Endothelial cell of umbilical vein (primary cell): ENCODE results near the gene KAT8. TPM values are rescaled to one million over a fixed set of nuclear protein-coding genes. Genes with fewer than 3 reads are reported as not detected.

ENCODE experiments used
- BruUV-seq: library from RNA; stranded (reverse); fragments of 400-500 nt; replicated peaks from 2 replicates; lab custom pipeline; 2021; lab: Mats Ljungman, UMichigan
- CTCF ChIA-PET: fragments of 300-600, 350-600 bp; sonication (Branson Sonifier 250); formaldehyde crosslinking; loops from one replicate; lab custom pipeline; 2021; ENCODE audit warnings: antibody characterized with exemption, inconsistent platforms; lab: Charles Lee
- POLR2A ChIA-PET: fragments of 300-600, 350-600 bp; sonication (Branson Sonifier 250); formaldehyde crosslinking; loops from one replicate; lab custom pipeline; 2021; ENCODE audit warnings: antibody characterized with exemption, inconsistent platforms; lab: Charles Lee
- DNase-seq: peaks from one replicate; pipeline ENCODE4 v3.0.0-alpha.2; 2011; ENCODE audit warnings: low read depth, low spot score
- FAIRE-seq: peaks from 2 replicates; lab custom pipeline; 2011; peaks lifted over from hg19 to GRCh38; lab: Jason Lieb, UNC
- H2AFZ ChIP-seq: 2 replicates; pipeline ENCODE4 v1.6.0; 2012; ENCODE audit warnings: low read depth, low read length, control low read depth, inconsistent platforms
- H3K27ac ChIP-seq: 2 replicates; pipeline ENCODE4 v1.5.1; 2011; ENCODE audit warnings: low read depth, mild to moderate bottlenecking, control low read depth, low read length, moderate library complexity; ENCODE audit not compliant: insufficient read depth
- H3K27me3 ChIP-seq, 2 experiments: 2 replicates each; pipeline versions ENCODE4 v1.6.0 to v1.6.1; 2011; ENCODE audit warnings: low read length in 2 of 2, mixed read lengths in 1 of 2; ENCODE audit not compliant: control insufficient read depth in 2 of 2, insufficient read depth in 2 of 2
- H3K36me3 ChIP-seq, 2 experiments: 2 replicates in 1 of 2; 3 replicates in 1 of 2; pipeline ENCODE4 v1.5.1; 2011; ENCODE audit warnings: low read length in 2 of 2, mild to moderate bottlenecking in 1 of 2, moderate library complexity in 1 of 2; ENCODE audit not compliant: control insufficient read depth in 2 of 2, insufficient read depth in 2 of 2; ENCODE audit errors: extremely low read depth in 1 of 2
- H3K4me1 ChIP-seq: 3 replicates; pipeline ENCODE4 v1.5.1; 2011; ENCODE audit warnings: mild to moderate bottlenecking, low read length; ENCODE audit not compliant: control insufficient read depth, insufficient read depth; ENCODE audit errors: extremely low read depth
- H3K4me2 ChIP-seq: 2 replicates; pipeline ENCODE4 v1.6.1; 2011; ENCODE audit warnings: low read length, control low read depth, mixed read lengths; ENCODE audit not compliant: insufficient read depth
- H3K4me3 ChIP-seq, 3 experiments: fragments of 200-600 bp in 1 of 3; sonication (generic), shearing (Covaris generic) in 1 of 3; replicated peaks in 1 of 3; 2 replicates each; pipeline ENCODE4 v1.5.1; 2011 to 2016; ENCODE audit warnings: control low read depth in 3 of 3, low read length in 3 of 3, mild to moderate bottlenecking in 2 of 3, inconsistent platforms in 1 of 3, low read depth in 1 of 3, moderate library complexity in 1 of 3; ENCODE audit not compliant: insufficient read depth in 1 of 3
- H3K79me2 ChIP-seq: 2 replicates; pipeline ENCODE4 v1.6.0; 2012; ENCODE audit warnings: low read length, inconsistent platforms; ENCODE audit not compliant: control insufficient read depth, insufficient read depth
- H3K9ac ChIP-seq: replicated peaks from 2 replicates; pipeline ENCODE3; 2011; ENCODE audit warnings: low read length, control low read depth; ENCODE audit not compliant: insufficient read depth; ENCODE audit errors: extremely low read depth
- H3K9me1 ChIP-seq: replicated peaks from 3 replicates; pipeline ENCODE4 v1.6.0; 2011; ENCODE audit warnings: mild to moderate bottlenecking, low read length; ENCODE audit not compliant: control insufficient read depth, insufficient read depth; ENCODE audit errors: extremely low read depth
- H3K9me3 ChIP-seq: replicated peaks from 2 replicates; pipeline ENCODE4 v1.5.1; 2012; ENCODE audit warnings: low read length, inconsistent platforms; ENCODE audit not compliant: control insufficient read depth, insufficient read depth
- H4K20me1 ChIP-seq: replicated peaks from 2 replicates; pipeline ENCODE3; 2011; ENCODE audit warnings: mild to moderate bottlenecking, low read length; ENCODE audit not compliant: control insufficient read depth, insufficient read depth; ENCODE audit errors: extremely low read depth
- EZH2 ChIP-seq: IDR thresholded peaks from 2 replicates; pipeline ENCODE4 v1.6.1; 2012; ENCODE audit warnings: borderline replicate concordance, low read depth, mild to moderate bottlenecking, moderate library complexity, low read length, inconsistent platforms; ENCODE audit not compliant: severe bottlenecking
- FOS ChIP-seq: IDR thresholded peaks from 2 replicates; pipeline ENCODE4 v1.6.1; 2011; ENCODE audit warnings: mild to moderate bottlenecking, low read length, moderate library complexity, borderline replicate concordance; ENCODE audit not compliant: insufficient read depth
- GATA2 ChIP-seq: IDR thresholded peaks from 2 replicates; pipeline ENCODE4 v1.7.0; 2011; ENCODE audit warnings: low read depth, mild to moderate bottlenecking, moderate library complexity, mixed read lengths, low read length; ENCODE audit not compliant: insufficient read length, insufficient read depth
- JUN ChIP-seq: IDR thresholded peaks from 2 replicates; pipeline ENCODE4 v1.6.1; 2011; ENCODE audit warnings: borderline replicate concordance, low read depth; ENCODE audit not compliant: insufficient read length, insufficient read depth
- MYC ChIP-seq: IDR thresholded peaks from one replicate; pipeline ENCODE4 v1.6.1; 2011; ENCODE audit warnings: mild to moderate bottlenecking, low read depth, low read length
- POLR2A ChIP-seq: IDR thresholded peaks from 2 replicates; pipeline ENCODE4 v1.6.1; 2012; ENCODE audit warnings: low read depth, mild to moderate bottlenecking, control low read depth, low read length
- POLR2AphosphoS5 ChIP-seq: IDR thresholded peaks from 2 replicates; pipeline ENCODE4 v1.6.1; 2012; ENCODE audit warnings: low read depth, mild to moderate bottlenecking, control low read depth, low read length, moderate library complexity; ENCODE audit not compliant: insufficient read depth
- dilution Hi-C: fragments of 300-500 bp; cut with MboI; formaldehyde crosslinking; loops from one replicate; pipeline ENCODE4 v1.15.0; 2019; ENCODE audit warnings: low sequenced_read_pairs; ENCODE audit not compliant: extremely low pct_ligation_motif_present
- intact Hi-C: fragments of 100-400 bp; cut with micrococcal nuclease; formaldehyde crosslinking; loops from one replicate; pipeline ENCODE4 v1.10.0; 2022
- polyA plus RNA-seq, 4 experiments: library from polyadenylated mRNA; depleted of rRNA in 3 of 4; stranded (reverse) in 3 of 4; unstranded in 1 of 4; fragments of >200 nt; gene quantifications; 2 replicates each; pipeline versions ENCODE4 v1.2.1 to v1.2.3, GENCODE V29; 2011 to 2012; ENCODE audit warnings: missing spikeins in 1 of 4
- total RNA-seq: library from RNA; stranded (reverse); gene quantifications from 2 replicates; pipeline ENCODE4 v1.2.3, GENCODE V29; 2021
- TF ChIP-seq, protein P1 (sequence below), 2 donors: IDR thresholded peaks; 1 replicate in 1 of 2; 2 replicates in 1 of 2; pipeline ENCODE4 v1.5.1; 2011; ENCODE audit warnings: low read length in 2 of 2, mild to moderate bottlenecking in 2 of 2, moderate library complexity in 2 of 2, control low read depth in 1 of 2, inconsistent platforms in 1 of 2, low read depth in 1 of 2; ENCODE audit not compliant: insufficient read depth in 1 of 2; ENCODE audit errors: extremely low read depth in 1 of 2
- TF ChIP-seq, protein P2 (sequence below): IDR thresholded peaks from 2 replicates; pipeline ENCODE4 v1.6.1; 2011; ENCODE audit not compliant: insufficient read depth, insufficient read length

The KAT8 gene
- total and polyA plus RNA-seq, 2 donors (not counting 3 experiments of a cell fraction or from before 2014, with no cell fraction given) = 30.7 to 42.8 TPM

DNA sequence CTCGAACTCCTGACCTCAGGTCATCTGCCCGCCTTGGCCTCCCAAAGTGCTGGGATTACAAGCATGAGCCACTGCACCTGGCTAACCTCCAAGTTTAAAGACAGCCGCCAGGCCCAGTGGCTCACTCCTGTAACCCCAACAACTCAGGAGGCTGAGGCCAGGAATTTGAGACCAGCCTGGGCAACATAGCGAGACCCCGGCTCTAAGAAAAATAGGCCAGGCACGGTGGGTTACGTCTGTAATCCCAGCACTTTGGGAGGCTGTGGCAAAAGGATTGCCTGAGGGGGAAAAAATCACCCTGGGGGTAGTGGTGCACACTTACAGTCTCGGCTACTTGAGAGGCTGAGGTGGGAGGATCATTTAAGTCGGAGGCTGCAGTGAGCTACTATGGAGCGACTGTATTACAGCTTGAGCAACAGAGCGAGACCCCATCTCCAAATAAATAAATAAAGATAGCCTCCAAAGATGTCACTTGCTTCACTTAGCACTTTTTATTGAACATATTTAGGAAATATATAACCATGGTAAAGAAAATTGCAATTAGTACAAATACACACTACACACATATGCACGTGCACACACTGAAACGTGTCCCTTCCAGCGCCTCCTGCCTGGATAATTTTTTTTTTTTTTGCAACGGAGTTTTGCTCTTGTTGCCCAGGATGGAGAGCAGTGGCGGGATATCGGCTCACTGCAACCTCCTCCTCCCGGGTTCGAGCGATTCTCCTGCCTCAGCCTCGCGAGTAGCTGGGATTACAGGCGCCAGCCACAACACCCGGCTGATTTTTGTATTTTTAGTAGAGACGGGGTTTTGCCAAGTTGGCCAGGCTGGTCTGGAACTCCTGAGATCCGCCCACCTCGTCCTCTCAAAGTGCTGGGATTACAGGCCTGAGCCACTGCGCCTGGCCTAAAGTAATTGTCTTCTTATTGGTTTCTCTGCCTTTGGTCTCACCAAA, 10.7 kb upstream of the KAT8 start:
- FAIRE-seq = no peak
- Histone ChIP-seq H3K9ac (no peak overlapping the region), H3K9me1 (no peaks in the 10 kb centered on the region), H3K36me3 (peaks cover 6 to 22% of the 10 kb centered on the region in 2 experiments), H3K4me1 (peaks cover 12% of the 10 kb centered on the region), H3K79me2 (peaks cover 11% of the 10 kb centered on the region), H3K27me3 (no peaks in the 10 kb centered on the region), H3K9me3 (no peaks in the 10 kb centered on the region), H3K4me3 (no peak overlapping the region), H3K27ac (no peak overlapping the region), H2AFZ (no peak overlapping the region), H4K20me1 (no peaks in the 10 kb centered on the region), H3K4me2 (no peak overlapping the region)
- POLR2A ChIA-PET = no interaction called here
- CTCF ChIA-PET = no interaction called here
- dilution Hi-C loops (no loop called here), intact Hi-C loops (loop anchor here (5.0 kb wide), 1 partner anchor 36 kb away; no protein-coding TSS in a partner anchor)
- TF ChIP-seq FOS (no peak), EZH2 (no peak), POLR2AphosphoS5 (no peak), MYC (no peak), JUN (no peak), POLR2A (no peak), GATA2 (no peak)
- TF ChIP-seq, protein P1, sequence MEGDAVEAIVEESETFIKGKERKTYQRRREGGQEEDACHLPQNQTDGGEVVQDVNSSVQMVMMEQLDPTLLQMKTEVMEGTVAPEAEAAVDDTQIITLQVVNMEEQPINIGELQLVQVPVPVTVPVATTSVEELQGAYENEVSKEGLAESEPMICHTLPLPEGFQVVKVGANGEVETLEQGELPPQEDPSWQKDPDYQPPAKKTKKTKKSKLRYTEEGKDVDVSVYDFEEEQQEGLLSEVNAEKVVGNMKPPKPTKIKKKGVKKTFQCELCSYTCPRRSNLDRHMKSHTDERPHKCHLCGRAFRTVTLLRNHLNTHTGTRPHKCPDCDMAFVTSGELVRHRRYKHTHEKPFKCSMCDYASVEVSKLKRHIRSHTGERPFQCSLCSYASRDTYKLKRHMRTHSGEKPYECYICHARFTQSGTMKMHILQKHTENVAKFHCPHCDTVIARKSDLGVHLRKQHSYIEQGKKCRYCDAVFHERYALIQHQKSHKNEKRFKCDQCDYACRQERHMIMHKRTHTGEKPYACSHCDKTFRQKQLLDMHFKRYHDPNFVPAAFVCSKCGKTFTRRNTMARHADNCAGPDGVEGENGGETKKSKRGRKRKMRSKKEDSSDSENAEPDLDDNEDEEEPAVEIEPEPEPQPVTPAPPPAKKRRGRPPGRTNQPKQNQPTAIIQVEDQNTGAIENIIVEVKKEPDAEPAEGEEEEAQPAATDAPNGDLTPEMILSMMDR (IDR thresholded peaks at IDR 0.05; ENCODE audit: extremely low read depth in 1 of 2, insufficient read depth in 1 of 2, low read depth in 1 of 2, low read length in 2 of 2) = no peak
- TF ChIP-seq, protein P2, sequence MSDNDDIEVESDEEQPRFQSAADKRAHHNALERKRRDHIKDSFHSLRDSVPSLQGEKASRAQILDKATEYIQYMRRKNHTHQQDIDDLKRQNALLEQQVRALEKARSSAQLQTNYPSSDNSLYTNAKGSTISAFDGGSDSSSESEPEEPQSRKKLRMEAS = no peak
- DNase-seq = no peak
- no TSS peak for BruUV-seq
